GOT3 (cell line): ENCODE data around the gene RANGRF.
A peak's percentile ranks its signal among the peaks of the same experiment; 100 is the strongest.

Experiments used
- DNase-seq: peaks from one replicate; lab custom pipeline; 2025; ENCODE audit warnings: mixed read lengths; lab: John Stamatoyannopoulos, UW

The RANGRF gene

DNA sequence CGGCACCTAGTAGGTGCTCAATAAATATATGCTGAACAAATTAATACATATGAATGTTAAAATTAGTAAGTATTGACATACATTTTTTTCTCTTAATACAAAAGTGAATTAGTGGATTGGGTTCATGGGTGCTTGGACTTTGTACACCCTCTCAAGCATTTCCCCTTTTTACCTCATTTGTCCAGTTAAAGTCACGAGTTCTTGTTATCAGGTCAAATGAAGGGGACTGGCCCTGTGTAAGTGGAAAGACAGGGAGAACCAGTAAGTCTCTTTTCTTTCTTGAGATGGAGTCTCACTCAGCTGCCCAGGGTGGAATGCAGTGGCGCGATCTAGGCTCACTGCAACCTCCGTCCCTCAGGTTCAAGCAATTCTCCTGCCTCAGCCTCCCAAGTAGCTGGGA lies 13.7 kb upstream of the RANGRF start:
- DNase-seq, result no peak

GRCh38 chr17:8275421-8276290 lies 12.8 kb upstream of the RANGRF start:
- DNase-seq, result no peak

GRCh38 chr17:8277317-8277716 lies 11.2 kb upstream of the RANGRF start:
- no peak for DNase-seq

DNA sequence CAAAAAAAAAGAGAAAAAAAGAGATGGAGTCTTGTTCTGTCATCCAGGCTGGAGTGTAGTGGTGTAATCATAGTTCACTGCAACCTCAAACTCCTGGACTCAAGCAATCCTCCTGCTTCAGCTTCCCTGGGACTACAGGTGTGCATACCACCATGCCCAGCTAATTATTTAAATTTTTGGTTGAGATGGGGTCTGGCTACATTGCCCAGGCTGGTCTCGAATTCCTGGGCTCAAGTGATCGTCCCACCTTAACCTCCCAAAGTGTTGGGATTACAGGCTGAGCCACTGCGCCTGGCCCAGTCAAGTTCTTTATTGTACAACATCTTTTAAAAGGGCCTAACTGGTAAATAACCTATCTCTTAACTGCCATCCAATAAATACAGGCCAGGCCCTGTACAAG lies 6.1 kb upstream of the RANGRF start:
- DNase-seq, result no peak

DNA sequence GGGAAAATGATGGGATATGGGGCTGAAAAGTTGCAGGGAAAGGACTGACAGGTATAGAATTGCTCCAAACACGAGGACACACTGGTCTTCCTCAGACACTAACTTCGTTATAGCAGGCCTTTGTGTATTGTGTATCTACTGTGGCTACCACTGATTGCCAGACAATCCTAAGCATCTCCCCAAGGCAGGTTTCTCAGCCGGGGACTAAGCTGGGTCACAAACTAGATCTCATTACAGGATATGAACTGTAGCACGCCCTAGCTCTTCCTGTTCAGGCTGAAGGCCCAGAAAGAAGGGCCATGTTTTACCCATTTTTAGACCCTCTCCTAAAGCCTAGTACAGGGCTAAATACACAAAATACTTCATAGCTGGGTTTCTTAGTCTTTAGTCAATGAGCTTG lies 5.1 kb upstream of the RANGRF start:
- DNase-seq, result no peak

GRCh38 chr17:8284126-8284525 lies 4.3 kb upstream of the RANGRF start:
- DNase-seq, result no peak

- no peak for DNase-seq
Measured at GRCh38 chr17:8285270-8286181, 2.9 kb upstream of the RANGRF start.

GRCh38 chr17:8287651-8288335 lies 677 bp upstream of the RANGRF start:
- no peak for DNase-seq

DNA sequence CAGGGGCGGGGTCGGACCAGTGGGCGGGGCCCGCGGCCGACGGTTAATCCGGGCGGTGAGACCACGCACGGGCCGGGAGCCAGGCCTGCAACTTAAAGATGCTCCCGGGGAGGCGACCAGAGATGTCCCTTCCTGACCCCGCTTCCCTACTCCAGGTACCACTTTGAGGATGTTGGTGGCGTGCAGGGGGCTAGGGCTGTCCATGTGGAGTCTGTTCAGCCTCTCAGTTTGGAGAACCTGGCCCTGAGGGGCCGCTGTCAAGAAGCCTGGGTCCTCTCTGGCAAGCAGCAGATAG lies 580 bp downstream of the RANGRF start:
- no peak for DNase-seq

DNA sequence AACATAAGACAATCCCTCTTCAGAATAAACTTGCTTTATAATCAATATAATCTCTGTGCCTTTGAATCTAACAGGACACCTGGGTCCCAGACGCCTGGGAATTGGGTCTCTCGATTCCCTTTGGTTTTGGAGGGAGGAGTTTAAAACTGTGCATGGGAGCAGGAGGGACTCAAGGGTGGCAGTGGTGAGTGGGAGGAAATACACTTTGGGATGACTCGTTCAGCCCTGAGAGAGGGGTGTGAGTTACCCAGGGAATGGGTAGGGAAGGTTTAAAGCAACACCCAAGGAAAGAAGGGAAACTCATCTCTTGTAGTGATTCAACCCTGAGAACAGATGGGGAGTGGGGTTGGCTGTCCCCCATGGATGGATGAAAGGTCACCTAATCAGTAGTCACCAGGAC lies 1.6 kb downstream of the RANGRF start:
- DNase-seq, result no peak

GRCh38 chr17:8292639-8293395 lies 4.3 kb downstream of the RANGRF start:
- no peak for DNase-seq

- no peak for DNase-seq
Measured at GRCh38 chr17:8294361-8294760, 5.9 kb downstream of the RANGRF start.

- no peak for DNase-seq
Measured at GRCh38 chr17:8294814-8295316, 6.4 kb downstream of the RANGRF start.

DNA sequence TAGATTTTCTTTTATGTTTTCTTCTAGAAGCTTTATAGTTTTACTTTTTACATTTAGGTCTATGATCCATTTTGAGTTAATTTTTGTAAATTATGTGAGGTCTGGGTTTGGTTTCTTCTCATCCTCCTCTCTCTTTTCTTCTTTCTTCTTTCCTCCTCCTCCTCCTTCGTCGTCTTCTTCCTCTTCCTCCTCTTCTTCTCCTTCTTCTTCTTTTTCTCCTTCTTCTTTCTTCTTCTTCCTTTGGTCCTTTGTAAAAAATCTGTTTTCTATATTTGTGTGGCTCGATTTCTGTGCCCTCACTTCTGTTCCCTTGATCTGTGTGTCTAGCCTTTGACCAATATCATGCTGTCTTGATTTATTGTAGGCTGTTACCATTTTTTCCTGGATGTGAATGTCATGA lies 11.8 kb downstream of the RANGRF start:
- DNase-seq, result no peak

- DNase-seq, result peak; percentile 9
Measured at GRCh38 chr17:8300627-8301242, 12.3 kb downstream of the RANGRF start.

GRCh38 chr17:8310601-8311123 lies 22.2 kb downstream of the RANGRF start:
- DNase-seq, result no peak

DNA sequence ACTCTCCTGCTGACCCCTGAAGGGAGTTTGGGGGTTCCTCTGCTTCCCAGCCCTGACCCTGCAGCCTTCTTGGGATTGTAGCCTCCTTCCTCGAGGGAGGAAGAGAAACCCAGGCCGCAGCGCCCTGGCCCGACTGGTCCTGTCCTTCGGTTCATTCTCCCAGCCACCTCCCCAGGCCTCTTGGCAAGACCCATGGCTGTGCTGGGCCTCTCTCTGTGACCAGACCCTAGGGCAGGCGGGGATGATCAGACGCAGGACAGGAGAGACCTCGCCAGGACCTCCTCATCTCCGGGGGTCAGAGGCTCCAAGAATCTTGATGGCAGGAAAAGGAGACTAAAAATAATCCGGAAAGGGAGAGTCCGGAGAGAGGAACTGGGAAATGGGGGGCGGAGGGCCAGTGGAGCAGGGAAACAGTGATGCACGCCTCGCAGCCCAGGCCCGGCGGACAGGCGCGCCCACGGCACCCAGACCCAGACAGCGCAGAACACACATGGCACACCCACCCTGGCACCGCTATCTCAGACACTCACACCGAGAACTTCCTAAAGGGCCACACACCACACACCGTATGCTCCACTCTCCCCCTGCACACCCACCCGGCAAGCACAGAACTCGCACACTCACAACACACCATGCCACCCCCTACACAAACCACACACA lies 22.8 kb downstream of the RANGRF start:
- no peak for DNase-seq

DNA sequence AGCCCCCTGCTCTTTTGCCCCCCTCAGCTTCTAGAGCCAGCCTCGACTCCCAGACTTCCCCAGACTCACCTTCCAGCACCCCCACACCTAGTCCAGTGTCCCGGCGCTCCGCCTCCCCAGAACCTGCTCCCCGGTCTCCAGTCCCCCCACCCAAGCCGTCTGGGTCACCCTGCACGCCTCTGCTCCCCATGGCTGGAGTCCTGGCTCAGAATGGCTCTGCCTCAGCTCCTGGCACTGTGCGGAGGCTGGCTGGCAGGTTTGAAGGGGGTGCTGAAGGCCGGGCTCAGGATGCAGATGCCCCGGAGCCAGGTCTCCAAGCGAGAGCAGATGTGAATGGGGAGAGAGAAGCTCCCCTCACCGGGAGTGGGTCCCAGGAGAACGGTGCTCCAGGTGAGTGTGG lies 23.8 kb downstream of the RANGRF start:
- no peak for DNase-seq

DNA sequence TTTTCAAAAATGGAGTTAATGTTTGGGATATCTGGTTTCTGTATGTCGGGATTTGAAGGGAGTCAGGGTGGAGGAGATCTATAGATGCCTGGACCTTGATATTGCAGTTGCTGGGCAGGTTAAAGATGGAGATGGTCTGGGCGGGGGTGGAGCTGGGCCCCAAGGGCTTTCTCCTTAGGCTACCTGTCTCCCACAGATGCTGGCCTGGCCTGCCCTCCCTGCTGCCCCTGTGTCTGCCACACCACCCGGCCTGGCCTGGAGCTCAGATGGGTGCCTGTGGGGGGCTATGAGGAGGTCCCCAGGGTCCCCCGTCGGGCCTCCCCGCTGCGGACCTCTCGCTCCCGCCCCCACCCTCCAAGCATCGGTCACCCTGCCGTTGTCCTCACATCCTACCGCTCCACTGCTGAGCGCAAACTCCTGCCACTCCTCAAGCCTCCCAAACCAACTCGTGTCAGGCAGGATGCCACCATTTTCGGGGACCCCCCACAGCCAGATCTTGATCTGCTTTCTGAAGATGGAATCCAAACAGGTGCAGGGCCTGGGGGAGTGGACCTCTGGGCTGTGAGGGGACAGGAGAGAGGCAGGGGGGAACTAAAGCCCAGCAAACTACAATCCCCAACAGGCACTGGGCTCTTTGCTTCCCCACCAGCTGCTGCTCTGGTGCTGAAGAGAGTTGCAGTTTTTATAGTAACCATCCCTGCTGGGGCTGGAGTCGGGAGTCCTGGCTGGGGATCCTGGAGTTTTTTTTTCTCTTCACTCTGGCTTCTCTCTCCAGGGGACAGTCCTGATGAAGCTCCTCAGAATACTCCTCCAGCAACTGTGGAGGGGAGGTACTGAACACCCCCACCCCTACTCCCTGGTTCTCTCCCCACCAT lies 24.5 kb downstream of the RANGRF start:
- no peak for DNase-seq
